IPS DF 19.7 (cell line): ENCODE data around the gene FOXD1.

Experiments
- DNase-seq: peaks from one replicate; pipeline ENCODE4 v3.0.0-alpha.2; 2013; ENCODE audit warnings: low read depth, low spot score

The FOXD1 gene

DNA sequence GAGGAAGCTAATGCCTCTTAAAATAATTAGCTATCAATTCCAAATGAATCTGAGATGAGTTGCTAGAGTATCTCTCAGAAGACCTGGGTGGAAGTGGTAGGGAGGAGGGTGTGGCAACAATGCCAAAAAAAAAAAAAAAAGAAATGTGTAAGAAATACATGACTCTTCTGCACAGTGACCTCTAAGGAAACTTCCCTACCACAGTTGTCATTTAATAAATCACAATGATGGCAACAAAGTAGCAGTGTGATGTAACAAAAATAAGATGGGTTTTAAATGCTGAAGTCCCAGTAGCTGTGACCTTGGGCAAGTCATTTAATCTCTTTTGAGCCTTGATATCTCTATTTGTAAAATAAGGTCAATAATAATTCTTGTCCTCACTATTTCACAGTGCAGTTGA, 7.2 kb downstream of the FOXD1 start:
- no peak for DNase-seq

GRCh38 chr5:73440262-73440661, 8.3 kb downstream of the FOXD1 start:
- DNase-seq = no peak

DNA sequence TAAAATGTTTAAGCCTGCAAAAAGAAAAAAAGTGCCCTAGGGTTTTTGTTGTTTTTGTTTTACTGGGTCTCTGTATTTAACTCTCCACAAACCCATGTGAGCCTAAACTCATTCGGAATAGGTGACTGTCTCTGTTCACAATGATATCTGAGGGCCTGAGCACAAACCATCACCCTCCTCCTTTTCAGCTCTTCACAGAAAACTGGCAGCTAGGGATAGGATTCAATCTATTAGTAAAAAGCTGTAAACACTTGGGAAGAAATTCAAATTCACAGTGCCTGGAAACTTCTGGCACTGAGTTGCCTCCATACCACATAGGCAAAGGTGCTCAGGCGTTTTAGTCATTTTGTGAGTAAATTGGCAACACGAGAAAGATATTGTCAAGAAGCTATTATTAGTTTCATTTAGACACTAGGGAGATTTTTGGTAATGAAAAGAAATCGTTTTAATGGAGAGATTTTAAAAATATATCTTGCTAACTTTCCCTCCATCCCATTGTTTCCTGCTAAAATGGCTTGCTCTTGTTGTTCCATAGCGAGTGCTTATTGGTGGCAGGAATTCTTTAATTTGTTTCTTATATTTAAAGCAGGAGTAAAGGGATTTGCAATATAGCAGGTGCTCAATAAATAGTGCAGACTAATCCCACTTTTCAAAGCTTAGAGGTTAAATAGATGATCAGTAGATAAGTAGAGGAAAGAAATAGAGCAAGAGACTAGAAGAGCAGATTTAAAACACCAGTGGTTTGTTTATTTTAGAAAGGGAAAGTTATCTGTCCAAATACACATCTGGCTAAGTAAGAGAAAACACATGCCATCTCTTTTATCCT, 9.7 kb downstream of the FOXD1 start:
- DNase-seq = no peak

DNA sequence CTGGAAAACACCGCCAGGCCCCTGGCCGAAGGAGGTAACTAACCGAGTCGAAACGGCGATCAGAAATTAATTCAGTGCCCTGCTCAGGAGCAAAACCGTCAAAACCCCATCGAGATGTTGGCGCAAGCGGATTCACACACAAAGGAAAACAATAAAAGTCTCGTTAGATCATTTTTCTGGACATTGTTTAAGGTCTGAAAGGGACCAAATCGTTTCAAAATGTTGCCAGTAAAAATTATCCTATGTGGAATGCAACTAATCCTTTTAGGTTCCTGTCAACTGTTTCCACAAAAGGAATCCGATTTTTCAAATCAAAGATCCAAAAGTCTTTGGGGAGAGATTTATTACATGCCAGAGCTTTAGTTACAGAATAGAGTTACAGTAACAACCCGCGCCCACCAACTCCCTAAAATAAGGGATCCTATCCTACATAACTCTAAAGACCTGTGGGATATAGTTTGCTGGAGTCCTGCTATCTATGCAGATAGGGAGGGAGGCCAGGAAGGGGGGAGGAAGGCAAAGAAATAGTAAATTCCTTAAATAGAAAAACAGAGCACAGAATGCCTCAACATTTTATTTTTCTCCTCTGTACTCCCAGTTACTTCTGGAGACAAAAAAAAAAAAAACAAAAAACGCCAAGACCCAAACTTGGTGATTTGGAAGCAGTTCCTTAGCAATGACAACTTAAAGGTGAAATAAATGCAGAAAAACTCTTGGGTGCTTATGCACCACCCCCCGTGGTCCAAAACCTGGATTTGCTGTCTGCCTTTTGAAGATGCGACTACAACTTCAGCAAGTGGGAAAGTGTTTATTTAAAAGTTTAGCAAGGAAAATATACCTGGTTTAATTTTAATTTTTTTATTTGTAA, 10.6 kb downstream of the FOXD1 start:
- no peak for DNase-seq

DNA sequence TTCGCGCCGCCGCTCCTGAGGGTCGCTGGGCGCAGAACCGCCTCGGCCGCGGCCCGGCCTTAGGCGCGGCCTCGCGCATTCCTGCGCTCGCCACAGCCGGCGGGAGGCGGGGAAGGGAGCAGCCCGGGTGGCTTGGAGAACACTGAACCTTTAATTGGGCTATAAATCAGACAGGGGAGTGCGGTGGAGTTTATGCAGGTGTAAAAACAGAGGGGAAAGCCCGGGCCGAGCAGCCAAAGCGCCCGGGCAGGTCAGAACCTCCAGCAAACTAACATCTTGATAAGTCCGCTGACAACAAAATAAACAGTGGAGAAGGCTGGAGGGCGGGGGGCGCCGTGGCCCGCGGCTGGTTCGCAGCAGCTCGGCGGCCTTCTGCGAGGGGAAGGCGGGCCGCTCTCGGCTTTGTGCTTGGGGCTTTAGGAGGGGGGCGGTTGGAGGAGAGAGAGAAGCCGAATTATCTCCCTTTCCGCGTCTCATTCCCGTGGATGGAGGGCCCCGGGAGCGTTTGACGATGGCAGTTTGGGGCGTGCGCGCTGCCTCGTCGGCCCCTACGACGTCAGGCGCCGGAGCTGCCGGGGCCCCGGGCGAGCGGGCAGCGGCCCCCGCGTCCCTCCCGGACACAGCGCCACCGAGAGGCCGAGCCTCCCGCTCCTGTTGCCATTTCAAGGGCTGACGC, 11.3 kb downstream of the FOXD1 start:
- no peak for DNase-seq

- no peak for DNase-seq
These were observed 12.0 kb downstream of the FOXD1 start for GRCh38 chr5:73436535-73437100.

- no peak for DNase-seq
These were observed 12.6 kb downstream of the FOXD1 start for GRCh38 chr5:73435759-73436534.

GRCh38 chr5:73434907-73435306, 13.7 kb downstream of the FOXD1 start:
- no peak for DNase-seq

DNA sequence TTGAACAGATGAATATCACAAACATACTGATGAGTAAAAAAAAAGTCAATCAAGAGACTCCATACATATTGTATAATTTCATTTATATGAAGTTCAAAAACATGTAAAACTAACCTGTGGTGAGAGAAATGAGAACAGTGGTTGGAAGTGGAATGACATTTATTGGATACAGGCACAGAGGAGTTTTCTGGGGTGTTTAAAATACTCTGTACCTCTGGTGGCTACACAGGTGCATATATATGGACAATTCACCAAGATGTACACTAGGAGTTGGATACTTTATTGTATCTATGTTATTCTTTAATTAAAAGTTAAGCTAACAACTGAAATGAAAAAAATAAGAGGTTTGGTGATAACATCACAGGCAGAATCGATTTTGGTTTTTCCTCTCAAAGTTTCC, 14.1 kb downstream of the FOXD1 start:
- DNase-seq = no peak

- no peak for DNase-seq
These were observed 14.6 kb downstream of the FOXD1 start for GRCh38 chr5:73433982-73434342.

DNA sequence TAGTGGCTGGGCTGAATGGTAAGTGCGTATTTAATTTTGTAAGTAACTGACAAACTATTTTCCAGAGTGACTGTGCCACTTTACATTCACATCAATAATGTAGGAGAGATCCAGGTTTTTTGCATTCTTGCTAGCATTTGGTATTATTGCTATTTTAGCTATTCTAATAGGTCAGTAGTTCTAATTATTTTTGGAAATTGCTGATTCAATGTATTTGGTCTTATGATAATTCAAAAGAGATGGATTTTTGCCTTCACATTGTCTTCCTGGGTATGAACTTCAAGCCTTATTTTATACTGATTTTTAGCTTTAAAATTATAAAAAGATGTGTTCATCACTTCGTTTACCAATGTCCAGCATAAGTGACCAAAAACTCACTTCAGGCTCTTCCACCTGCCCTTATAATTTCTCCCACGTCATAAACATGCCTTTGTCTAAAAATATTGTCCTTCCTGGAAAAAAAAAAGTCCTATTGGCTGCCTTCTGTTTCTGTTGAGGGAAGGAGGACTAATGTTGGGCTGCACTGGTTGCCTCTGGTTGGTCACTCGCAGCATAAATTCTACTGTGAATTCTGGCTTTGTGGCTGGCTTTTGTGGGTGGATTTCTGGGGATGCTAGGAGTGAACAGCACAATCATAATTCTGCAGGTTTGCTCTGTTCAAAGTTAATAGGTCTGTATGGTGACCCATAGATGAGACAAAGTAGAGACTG, 15.2 kb downstream of the FOXD1 start:
- no peak for DNase-seq

GRCh38 chr5:73431204-73431851, 17.2 kb downstream of the FOXD1 start:
- DNase-seq = no peak

DNA sequence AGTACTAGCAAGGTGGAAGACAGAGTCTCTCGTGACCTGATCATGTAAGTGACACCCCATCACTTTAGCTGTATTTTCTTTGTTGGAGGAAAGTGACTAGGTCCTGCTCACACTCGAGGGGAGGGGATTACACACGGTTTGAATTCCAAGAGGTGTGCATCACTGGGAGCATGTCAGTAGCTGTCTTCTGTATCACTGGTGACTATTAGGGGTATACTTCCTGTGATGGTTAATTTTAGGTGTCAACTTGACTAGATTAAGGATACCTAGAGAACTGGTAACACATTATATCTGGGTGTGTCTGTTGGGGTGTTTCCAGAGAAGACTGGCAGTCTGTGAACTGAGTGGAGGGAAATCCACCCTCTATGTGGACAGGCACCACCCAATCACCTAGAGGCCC, 22.5 kb downstream of the FOXD1 start:
- DNase-seq = no peak

DNA sequence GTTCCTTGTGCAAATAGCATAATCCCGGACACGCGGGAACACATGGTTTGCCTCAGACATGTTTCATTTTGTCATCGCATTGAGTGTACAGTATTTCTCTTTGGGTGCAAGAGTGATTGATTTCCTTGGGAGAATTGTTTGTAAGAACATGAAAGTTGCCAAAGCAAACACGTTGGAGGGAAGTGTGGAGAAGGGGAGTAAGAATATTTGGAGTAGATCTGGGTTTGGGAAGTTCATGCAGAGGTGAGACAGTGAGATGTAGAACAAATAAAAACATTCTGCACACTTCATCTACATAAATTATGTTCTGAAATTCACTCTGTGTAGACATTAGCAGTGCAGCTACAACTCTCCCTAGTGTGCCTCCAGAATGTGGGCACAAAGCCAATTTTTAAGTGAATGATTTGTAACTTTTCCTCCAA, 24.0 kb downstream of the FOXD1 start:
- DNase-seq = no peak

GRCh38 chr5:73422164-73422563, 26.4 kb downstream of the FOXD1 start:
- no peak for DNase-seq

GRCh38 chr5:73420666-73421065, 27.9 kb downstream of the FOXD1 start:
- no peak for DNase-seq

GRCh38 chr5:73419465-73420390, 28.8 kb downstream of the FOXD1 start:
- no peak for DNase-seq

DNA sequence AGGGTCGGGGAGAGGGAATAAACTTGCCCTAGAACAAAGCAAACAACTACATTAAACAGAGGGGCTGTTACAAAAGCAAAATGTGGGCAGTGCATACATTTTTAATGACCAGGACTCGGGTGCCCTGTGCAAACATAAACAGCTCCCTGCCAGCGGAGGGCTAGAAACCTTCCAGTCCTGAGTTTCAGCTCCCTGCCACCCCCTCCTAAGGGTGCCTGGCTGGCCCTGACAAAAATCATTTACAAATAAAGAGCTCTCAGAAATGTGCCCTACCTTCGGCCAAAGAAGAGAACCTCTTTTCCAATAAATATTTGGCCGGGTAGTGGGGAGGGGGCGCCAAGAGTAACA, 29.5 kb downstream of the FOXD1 start:
- DNase-seq = no peak

- no peak for DNase-seq
These were observed 30.3 kb downstream of the FOXD1 start for GRCh38 chr5:73418244-73418691.
